Mucosa of descending colon (tissue), 3 donors: ENCODE data around the gene CHST8. TPM values are rescaled to one million over a fixed set of nuclear protein-coding genes. Genes with fewer than 3 reads are reported as not detected.

Experiments used
- ATAC-seq: fragments of 200-7000 bp; cut with Tn5 transposase; one replicate; pipeline ENCODE4 v1.9.1; 2020; ENCODE audit warnings: mild to moderate bottlenecking, moderate library complexity
- DNase-seq, 3 donors: peaks; one replicate each; pipeline ENCODE4 v3.0.0-alpha.2; 2020
- H3K36me3 ChIP-seq: fragments of 200-600 bp; one replicate; pipeline ENCODE4 v1.8.0; 2021; ENCODE audit warnings: low read depth, mild to moderate bottlenecking
- H3K4me1 ChIP-seq: fragments of 200-600 bp; one replicate; pipeline ENCODE4 v1.8.0; 2021; ENCODE audit warnings: low read depth, mild to moderate bottlenecking
- H3K4me3 ChIP-seq: fragments of 200-600 bp; one replicate; pipeline ENCODE4 v1.8.0; 2021; ENCODE audit warnings: mild to moderate bottlenecking
- H3K9me3 ChIP-seq: fragments of 200-600 bp; one replicate; pipeline ENCODE4 v1.8.0; 2021; ENCODE audit warnings: mild to moderate bottlenecking
- intact Hi-C, 2 donors: fragments of 100-400 bp; cut with DNase I in 1 of 2; cut with micrococcal nuclease in 1 of 2; formaldehyde crosslinking; loops; one replicate each; pipeline versions ENCODE4 v1.11.0 to v1.11.1; 2022; cut with DNase I, micrococcal nuclease
- total RNA-seq, 3 donors: library from RNA; stranded (reverse); fragmentation: NEBNext Ultra II Directional in 2 of 3; extraction: Animal tissue kit (Norgen Biotek cat#: 25700) in 2 of 3; gene quantifications; one replicate each; pipeline versions ENCODE4 v1.2.1 to v1.2.4, GENCODE V29; 2021 to 2023
- TF ChIP-seq, protein P1 (sequence below): fragments of 200-600 bp; IDR thresholded peaks from one replicate; pipeline ENCODE4 v1.8.0; 2022; ENCODE audit warnings: antibody characterized with exemption, mild to moderate bottlenecking
- donor health status: DM: no; HTN: no; CAD: no; lungs with moderate emphysema.
- donor health status: DM: no; HTN: no; CAD: no.
- donor health status: DM: no; HTN: yes; CAD: no.

Gene CHST8
- total RNA-seq, 3 donors from 2014 or later, result 0.31 TPM; not detected in 2

GRCh38 chr19:33689138-33689746 is 67.5 kb downstream of the CHST8 start:
- no peak for ATAC-seq
- no peaks in the 10 kb centered on the region for H3K4me1 ChIP-seq
- H3K4me3 ChIP-seq, result no peak overlapping the region
- intact Hi-C loops, result no loop called here
- no peak for DNase-seq
- H3K36me3 ChIP-seq, result no peaks in the 10 kb centered on the region
- no peaks in the 10 kb centered on the region for H3K9me3 ChIP-seq
- TF ChIP-seq, protein P1, sequence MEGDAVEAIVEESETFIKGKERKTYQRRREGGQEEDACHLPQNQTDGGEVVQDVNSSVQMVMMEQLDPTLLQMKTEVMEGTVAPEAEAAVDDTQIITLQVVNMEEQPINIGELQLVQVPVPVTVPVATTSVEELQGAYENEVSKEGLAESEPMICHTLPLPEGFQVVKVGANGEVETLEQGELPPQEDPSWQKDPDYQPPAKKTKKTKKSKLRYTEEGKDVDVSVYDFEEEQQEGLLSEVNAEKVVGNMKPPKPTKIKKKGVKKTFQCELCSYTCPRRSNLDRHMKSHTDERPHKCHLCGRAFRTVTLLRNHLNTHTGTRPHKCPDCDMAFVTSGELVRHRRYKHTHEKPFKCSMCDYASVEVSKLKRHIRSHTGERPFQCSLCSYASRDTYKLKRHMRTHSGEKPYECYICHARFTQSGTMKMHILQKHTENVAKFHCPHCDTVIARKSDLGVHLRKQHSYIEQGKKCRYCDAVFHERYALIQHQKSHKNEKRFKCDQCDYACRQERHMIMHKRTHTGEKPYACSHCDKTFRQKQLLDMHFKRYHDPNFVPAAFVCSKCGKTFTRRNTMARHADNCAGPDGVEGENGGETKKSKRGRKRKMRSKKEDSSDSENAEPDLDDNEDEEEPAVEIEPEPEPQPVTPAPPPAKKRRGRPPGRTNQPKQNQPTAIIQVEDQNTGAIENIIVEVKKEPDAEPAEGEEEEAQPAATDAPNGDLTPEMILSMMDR, result no peak

DNA sequence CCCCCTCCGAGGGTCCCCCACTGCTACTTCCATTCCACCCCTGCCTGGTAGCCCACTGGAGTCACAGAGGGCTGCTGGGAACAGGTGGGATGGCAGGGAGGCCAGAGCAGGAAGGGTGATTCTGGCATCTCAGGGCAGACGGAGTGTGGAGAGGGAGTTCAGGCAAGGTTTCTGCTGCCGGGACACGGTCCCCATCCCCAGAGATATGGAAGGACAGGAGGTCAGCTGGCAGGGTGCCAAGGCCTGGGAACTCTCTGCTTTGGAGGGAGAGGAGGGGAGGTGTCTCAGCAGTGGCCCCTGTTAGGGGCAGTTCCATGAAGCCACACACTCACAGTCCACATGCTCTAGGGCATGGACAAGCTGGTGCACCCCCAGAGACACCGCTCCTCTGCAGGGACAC is 68.1 kb downstream of the CHST8 start:
- Histone ChIP-seq H3K4me3 (no peak overlapping the region), H3K4me1 (no peaks in the 10 kb centered on the region), H3K36me3 (no peaks in the 10 kb centered on the region), H3K9me3 (no peaks in the 10 kb centered on the region)
- DNase-seq (no peak), ATAC-seq (no peak)
- intact Hi-C loops, result no loop called here
- TF ChIP-seq, protein P1, result no peak

DNA sequence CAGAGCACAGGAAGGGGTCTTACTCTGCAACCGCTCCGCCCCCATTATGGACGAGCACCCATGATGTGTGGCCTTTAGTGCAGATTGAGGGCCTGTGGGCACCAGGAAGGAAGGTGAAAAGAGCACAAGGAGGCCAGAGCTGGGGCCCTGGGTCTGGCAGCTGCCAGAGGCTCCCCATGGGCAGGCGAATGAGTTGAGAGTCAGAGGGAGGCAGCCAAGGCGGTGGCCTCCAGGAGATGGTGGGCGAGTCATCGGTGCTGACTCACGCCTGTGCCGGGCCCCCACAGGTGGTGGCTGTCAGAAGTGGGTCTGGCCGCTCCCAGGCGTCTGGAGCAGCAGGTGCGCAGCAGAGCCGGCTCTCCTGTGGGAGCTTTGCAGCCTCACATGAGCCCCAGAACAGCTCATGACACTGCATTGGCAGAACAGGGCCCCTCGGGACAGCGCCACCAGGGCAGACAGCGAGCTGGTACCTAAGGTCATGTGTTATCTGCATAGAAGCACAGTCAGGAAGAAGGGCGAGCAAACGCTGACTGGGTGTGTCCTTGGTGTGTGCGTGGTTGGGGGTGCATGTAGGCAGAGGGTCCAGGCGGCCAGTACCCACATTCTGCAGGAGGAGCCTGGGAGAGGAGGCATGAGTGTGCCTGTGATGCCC is 68.8 kb downstream of the CHST8 start:
- ATAC-seq (no peak), DNase-seq (no peak)
- intact Hi-C loops, result no loop called here
- Histone ChIP-seq H3K36me3 (no peaks in the 10 kb centered on the region), H3K9me3 (no peaks in the 10 kb centered on the region), H3K4me1 (no peaks in the 10 kb centered on the region), H3K4me3 (no peak overlapping the region)
- TF ChIP-seq, protein P1, result no peak

GRCh38 chr19:33691030-33691427 is 69.3 kb downstream of the CHST8 start:
- TF ChIP-seq, protein P1, result no peak
- ATAC-seq (no peak), DNase-seq (no peak)
- Histone ChIP-seq H3K9me3 (no peaks in the 10 kb centered on the region), H3K4me3 (no peak overlapping the region), H3K36me3 (no peaks in the 10 kb centered on the region), H3K4me1 (no peaks in the 10 kb centered on the region)
- intact Hi-C loops, result no loop called here

DNA sequence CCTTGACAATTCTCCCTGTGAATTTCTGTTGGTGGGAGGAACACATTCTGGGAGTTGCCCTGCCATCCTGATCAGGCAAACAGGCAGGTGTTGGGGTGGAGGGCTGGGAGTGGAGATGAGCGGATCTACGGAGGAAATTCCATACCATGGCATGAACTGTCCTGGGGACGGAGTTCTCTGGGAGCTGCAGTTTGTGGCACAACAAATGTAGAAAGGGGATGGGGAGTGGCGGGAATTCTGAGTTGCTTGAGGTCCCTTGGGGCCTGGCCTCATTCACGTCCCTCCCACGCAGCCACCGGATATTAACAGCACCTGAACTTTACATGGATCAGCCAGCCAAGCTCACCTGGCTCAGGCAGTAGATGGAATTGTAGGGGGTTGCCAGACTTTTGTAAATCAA is 70.0 kb downstream of the CHST8 start:
- TF ChIP-seq, protein P1, result no peak
- Histone ChIP-seq H3K4me3 (no peak overlapping the region), H3K4me1 (no peaks in the 10 kb centered on the region), H3K9me3 (no peaks in the 10 kb centered on the region), H3K36me3 (no peaks in the 10 kb centered on the region)
- no peak for DNase-seq
- ATAC-seq, result no peak
- intact Hi-C loops, result no loop called here
